Activated CD4-positive, CD25-positive, alpha-beta regulatory T cell treated with anti-CD3 and anti-CD28 coated beads, Interleukin-2, amount 50 U/mL, for 72 hours (primary cell): ENCODE measurements around the gene LGALS16.
"Not testable (repeated sequence)": the region's sequence is repeated elsewhere in the genome, so short reads cannot be mapped to it uniquely, and the experiment has no call there.

Experiments
- DNase-seq: peaks from one replicate; pipeline ENCODE4 v3.0.0; 2021

The LGALS16 gene

DNA sequence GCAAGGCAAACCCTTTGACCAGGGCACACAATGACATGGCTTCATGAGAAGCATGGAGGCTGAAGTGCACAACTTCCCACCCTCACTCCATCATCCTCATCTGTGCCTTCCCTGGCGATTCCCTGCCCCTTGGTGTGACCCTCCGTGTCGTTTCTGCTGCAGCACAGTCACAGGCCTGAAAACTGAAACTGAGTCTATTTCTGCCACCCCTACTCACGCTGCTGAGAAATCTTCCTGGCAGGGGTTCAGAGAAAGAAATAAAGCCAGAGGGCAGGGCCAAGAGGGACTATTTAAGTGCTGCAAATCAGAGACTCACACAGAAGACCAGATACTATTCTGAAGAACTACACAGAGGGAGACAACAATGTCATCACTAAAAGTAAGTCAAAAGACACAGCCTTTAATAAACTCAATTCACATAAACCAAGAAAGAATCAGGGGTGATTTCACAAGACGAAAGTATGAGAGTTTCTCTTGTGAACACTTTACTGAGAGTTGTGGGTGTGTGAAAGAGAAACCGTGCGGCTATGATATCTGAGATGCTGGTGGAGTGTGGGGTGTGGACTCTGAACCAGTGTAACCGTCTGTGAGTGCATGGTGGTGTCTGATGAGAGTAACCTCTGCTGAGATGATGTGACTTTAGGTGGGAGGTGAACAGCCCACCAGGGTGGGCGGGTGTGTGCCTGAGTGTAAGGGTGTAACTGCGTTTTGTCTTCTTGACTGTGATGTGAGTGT lies 23.5 kb downstream of the LGALS16 start:
- no peak for DNase-seq

DNA sequence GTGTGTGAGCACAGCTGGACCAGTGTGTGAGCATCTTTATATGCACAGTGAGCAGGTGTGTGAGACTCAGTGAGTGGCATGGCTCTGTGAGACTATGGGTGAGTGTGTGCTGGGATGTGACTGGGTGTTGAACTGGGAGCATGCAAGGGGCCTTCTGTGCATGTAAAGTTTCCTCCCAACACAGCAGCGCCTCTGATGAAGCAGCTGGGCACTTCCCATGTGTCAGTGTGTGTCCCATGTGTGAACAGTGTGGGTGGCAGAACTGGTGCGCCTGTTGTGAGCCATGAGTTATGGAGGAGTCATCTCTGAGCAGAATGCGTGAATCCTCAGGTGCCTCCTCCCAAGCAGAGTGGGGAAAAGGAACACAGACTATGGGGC lies 24.1 kb downstream of the LGALS16 start:
- DNase-seq: no peak

DNA sequence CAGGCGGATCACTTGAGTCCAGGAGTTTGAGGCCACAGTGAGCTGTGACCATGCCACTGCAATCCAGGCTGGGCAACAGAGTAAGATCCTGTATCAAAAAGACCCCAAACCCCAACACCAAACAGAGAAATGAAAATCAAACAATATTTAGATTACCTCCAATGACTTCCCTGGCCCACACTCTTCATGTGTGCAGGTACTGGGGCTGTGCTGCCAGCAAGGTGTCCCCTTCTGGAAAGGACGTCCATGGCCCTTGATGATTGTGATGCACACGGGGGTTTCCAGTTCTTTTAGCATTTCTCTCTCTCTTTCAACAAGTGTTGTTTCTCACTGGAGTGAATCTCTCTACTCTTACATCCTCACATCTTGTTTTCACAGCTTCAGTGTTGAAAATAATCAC lies 24.9 kb downstream of the LGALS16 start:
- no peak for DNase-seq

DNA sequence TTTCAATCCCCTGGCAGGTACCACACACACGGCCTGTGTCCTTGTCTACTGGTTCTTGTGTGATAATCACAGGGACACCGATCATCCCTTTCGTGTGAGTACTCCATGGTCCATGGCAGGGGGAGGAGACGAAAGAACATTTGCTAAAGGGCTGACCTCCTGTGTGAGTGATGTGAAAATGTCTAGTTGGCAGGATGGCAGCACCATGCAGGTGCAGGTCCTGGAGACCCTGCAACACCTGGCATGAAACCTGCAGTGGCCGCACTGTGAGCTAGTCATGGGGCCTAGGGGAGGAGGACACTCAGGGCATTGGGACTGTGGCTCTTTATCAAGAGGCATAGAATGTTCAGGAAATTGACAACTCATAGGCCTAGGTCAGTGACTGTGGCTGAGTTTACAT lies 25.7 kb downstream of the LGALS16 start:
- DNase-seq: no peak

DNA sequence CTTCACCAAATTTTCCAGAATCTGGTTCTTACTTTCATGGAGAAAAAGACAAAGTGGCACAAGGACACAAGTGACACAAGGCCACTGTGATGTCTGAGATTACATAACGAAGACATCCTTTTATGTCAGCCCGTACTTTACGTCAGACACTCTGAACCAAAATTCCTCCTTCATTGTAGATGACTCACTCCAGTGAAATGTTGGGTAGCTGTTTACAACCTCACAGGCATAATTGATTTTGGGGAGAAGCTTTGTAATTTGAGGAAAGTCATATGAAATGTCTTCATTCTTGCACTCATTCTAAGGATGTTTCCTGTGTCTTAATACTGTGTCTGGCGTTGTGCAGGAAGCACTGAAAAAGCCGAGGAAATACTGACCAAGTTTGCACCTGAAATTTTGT lies 28.6 kb downstream of the LGALS16 start:
- no peak for DNase-seq

DNA sequence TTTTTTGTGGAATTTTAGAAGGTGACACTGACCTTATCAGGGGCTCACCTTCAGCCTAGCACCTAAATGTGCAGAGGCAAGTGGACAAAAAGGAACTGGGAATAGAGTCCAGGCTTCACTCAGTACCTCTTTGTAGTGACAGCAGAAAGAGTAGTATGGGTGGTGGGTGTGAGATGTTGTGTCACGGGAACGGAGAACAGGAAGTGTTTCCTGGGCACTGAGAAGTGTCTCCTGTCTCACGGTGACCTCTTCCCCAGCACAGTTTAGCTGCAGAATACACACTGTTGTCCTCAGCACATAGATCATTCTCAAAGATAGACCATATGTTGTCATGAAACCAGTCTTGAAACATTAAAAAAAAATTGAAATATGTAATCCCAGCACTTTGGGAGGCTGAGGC lies 31.0 kb downstream of the LGALS16 start:
- no peak for DNase-seq

DNA sequence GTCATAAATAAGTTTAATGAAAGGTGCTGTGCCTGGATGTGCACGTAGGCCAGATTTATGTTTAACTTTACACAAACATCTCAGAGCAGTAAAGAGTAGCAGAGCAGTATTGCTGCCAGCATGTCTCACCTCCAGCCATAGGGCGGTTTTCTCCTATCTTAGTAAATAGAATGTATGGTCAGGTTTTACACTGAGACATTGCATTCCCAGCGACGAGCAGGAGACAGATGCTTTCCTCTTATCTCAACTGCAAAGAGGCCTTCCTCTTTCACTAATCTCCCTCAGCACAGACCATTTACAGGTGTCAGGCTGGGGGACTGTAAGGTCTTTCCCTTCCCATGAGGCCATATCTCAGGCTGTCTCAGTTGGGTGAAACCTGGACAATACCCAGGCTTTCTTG lies 32.9 kb downstream of the LGALS16 start:
- not testable (repeated sequence) for DNase-seq

DNA sequence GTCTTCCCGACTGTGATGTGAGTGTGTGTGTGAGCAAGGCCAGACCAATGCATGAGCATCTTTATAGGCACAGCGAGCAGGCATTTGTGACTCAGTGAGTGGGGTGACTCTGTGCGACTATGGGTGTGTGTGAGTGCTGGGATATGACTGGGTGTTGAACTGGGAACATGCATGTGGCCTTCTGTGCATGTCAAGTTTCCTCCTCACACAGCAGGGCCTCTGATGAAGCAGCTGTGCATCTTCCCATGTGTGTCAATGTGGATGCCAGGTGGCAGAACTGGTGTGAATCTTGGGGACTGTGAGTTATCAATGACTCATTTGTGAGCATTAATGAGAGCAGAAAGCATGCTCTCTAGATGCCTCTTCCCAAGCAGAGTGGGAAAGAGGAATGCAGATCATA lies 36.5 kb downstream of the LGALS16 start:
- no peak for DNase-seq

DNA sequence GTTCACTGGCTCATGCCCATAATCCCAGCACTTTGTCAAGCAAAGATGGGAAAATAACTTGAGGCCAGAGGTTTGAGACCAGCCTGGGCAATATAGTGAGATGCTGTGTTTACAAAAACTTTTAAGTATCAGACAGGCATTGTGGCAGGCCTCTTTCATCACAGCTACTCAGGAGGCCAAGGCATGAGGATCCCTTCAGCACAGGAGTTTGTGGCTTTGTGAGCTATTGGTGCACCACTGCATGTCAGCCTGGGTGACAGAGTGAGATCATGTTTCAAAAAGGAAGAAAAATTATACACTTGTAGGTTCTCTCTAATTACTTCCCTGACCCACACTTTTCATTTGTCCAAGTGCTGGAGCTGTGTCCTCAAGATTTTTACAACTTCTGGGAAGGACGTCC lies 37.1 kb downstream of the LGALS16 start:
- no peak for DNase-seq

DNA sequence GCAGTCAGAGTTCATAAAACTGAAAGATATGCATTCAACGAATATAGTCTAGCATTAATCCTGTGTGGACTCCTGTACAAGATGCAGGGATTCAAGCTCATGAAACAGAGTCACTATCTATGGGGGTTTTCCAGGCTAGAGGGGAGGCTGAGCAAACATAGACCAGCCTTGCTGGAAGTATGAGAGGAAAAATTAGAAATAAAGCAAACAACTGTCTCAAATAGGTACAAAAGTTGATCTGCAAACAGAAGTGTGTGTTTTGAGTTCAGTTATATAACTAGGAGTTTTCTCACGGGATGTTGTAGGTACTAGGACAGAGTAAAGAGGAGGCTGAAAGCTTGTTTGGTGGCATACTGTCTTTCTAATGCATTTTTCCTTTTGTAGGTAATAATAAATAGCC lies 40.0 kb downstream of the LGALS16 start:
- DNase-seq: no peak

DNA sequence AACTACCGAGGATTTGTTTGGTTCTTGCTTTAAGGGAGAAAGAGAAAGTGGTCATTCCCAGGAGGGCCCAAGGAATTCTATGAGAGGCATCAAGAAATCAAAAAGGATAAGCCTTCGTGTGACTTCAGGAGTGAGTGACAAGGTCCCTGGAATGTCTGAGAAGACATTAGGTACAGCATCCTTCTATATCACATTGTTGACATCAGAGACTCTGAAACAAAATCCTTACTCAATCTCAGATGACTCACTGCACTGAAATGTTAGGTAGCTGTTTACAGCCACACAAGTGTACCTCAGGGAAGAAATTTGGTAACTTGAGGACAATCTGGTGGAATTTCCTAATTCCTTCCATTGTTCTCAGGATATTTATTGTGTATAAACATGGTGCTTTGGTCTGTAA lies 40.7 kb downstream of the LGALS16 start:
- no peak for DNase-seq

DNA sequence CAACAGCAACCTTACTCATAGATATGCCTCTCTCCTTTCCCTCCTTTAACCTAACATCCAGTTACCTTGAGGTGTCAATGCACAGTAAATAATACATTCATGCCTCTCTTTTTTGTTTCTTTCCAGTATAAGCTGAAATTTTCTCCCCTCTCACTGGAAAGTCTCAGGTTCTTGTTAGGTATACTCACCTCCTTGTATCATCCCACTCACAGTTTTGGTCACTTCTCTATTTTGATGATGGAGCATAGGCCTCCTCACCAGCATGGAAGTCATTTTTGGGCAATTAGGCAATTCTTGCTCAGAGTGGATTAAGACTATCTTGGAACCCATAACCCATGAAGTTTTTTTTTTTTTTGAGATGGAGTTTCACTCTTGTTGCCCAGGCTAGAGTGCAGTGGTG lies 42.8 kb downstream of the LGALS16 start:
- DNase-seq: no peak

DNA sequence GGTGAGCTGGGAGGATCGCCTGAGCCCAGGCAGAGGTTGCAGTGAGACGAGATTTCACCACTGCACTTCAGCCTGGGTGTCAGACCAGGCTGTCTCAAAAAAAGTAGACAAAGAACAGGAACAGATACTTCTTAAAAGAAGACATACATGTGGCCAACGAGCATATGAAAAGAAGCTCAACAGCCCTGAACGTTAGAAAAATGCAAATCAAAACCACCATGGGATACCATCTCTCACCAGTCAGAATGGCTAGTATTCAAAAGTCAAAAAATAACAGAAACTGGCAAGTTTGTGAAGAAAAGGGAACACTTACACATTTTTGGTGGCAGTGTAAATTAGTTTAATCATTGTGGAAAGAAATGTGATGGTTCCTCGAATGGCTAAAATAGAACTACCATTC lies 45.6 kb downstream of the LGALS16 start:
- DNase-seq: no peak

DNA sequence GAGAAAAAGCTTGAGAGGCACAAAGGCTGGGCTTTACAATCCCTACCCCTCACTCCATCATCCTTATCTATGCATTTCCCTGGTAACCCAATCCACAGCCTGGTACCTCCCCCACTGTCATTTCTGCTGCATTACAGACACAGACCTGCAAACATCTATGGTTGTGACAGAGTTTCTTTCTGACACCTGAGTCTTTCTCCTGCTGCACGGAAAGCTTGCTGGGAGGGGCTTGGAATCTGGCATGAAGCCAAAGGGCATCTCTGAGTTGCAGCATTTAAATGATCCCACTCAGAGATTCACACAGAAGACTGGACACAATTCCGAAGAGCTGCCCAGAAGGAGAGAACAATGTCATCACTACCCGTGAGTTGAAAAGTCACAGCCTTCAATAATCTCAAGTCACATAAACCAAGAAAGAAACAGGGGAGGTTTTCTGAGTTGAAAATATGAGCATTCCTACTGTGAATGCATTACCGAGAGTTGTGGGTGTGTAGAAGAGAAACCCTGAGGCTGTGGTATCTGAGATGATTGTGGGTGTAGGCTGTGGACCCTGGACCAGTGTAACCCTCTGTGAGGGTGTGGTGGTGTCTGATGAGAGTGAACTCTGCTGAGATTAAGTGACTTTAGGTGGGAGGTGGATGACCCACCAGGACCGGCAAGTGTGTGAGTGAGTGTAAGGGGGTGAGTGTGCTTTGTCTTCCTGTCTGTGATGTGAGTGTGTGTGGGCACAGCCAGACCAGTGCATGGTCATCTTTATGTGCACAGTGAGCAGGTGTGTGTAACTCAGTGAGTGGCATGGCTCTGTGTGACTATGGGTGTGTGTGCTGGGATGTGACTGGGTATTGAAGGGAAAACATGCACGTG lies 48.7 kb downstream of the LGALS16 start, which contains the start of gene LGALS14:
TSS of gene LGALS14 (plus strand) at position 301 of the 864 bp plus-strand sequence. CDS start at position 349, 48 bp downstream.
- no peak for DNase-seq

DNA sequence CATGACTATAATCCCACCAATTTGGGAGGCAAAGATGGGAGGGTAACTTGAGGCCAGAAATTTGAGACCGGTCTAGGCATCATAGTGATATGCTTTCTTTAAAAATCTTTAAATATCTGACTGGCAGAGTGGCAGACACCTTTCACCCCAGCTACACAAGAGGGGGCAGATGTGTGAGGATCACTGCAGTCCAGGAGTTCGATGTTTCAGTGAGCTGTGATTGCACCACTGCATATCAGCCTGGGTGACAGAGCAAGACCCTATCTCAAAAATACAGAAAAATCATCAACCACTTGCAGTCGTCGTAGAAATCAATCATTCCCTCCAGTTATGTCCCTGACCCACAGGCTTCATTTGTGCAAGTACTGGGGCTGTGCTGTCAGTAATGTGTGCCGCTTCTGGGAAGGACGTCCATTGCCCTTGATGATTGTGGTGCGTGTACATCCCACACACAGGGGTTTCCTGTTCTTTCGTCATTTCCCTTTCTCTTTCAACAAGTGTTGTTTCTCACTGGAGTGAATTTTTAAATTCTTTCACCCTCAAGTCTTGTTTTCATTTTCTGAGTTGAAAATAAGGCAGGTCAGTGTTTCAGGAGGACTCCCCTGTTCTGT lies 50.0 kb downstream of the LGALS16 start:
- no peak for DNase-seq

DNA sequence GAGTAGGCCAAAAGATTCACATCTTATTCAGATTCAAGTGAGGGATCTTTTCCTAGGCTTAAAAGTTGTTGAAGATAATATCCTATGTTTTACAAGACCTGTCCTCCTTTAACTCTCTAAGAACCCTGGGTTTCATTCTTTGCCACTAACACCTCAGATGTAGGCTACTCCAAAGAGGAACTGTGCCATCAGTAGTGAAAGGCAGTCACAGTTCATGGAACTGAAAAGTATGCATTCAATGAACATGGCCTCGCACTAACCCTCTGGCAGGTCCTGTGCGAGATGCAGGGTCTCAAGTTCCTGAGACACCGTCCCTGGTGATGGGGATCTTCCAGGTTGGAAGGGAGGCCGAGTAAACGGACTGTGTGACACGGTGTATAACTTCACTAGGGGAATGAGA lies 52.9 kb downstream of the LGALS16 start:
- no peak for DNase-seq

DNA sequence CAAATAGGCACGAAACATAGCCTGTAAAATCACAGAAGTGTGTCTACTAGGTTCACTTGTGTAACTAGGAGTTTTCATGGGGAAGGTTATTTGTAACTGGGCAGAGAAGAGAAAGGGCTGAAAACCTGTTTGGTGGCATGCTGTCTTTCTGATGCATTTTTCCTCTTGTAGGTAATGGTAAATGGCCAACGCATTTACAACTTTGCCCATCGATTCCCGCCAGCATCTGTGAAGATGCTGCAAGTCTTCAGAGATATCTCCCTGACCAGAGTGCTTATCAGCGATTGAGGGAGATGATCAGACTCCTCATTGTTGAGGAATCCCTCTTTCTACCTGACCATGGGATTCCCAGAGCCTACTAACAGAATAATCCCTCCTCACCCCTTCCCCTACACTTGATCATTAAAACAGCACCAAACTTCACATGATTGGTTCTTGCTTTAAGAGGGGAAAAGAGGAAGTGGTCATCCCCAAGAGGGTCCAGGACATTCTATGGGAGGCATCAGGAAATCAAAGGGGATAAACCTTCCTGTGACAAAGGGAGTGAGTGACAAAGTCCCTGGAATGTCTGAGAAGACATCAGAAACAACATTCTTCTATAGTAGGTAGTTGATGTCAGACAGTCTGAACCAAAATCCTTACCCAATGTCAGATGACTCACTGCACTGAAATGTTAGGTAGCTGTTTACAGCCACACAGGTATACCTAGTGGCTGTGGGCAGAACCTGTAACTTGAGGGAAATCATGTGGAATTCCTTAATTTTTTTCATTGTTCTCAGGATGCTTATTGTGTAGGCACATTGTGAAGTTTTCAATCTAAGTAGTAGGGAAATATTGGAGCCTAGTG lies 53.5 kb downstream of the LGALS16 start:
- DNase-seq: no peak
